OCI-LY1 (cell line): ENCODE measurements around the gene CAMTA1.

Source experiments
- H2AFZ ChIP-seq: fragments of 200-600 bp; sonication (generic), shearing (Covaris generic); 2 replicates; pipeline ENCODE4 v1.6.0; 2014; ENCODE audit warnings: antibody characterized with exemption, mild to moderate bottlenecking, low read length
- H3F3A ChIP-seq: fragments of 200-600 bp; sonication (generic), shearing (Covaris generic); 2 replicates; pipeline ENCODE4 v1.6.0; 2014; ENCODE audit warnings: mild to moderate bottlenecking, antibody characterized with exemption, low read length, moderate library complexity; ENCODE audit not compliant: insufficient read depth
- H3K27ac ChIP-seq: fragments of 200-600 bp; sonication (generic); 2 replicates; pipeline ENCODE4 v1.5.1; 2014; ENCODE audit warnings: low read length, mixed run types, mild to moderate bottlenecking, low read depth; ENCODE audit not compliant: poor library complexity, severe bottlenecking
- H3K27me3 ChIP-seq: fragments of 200-600 bp; sonication (generic); 2 replicates; pipeline ENCODE4 v1.6.0; 2014; ENCODE audit warnings: antibody characterized with exemption, mild to moderate bottlenecking, low read length, moderate library complexity; ENCODE audit not compliant: insufficient read depth
- H3K36me3 ChIP-seq: fragments of 200-600 bp; sonication (generic); 2 replicates; pipeline ENCODE4 v1.6.1; 2014; ENCODE audit warnings: mild to moderate bottlenecking, antibody characterized with exemption, low read length, moderate library complexity, mixed read lengths; ENCODE audit not compliant: insufficient read depth
- H3K4me1 ChIP-seq: fragments of 200-600 bp; sonication (generic); 2 replicates; pipeline ENCODE4 v1.5.1; 2014; ENCODE audit warnings: mild to moderate bottlenecking, low read length, moderate library complexity; ENCODE audit not compliant: insufficient read depth, severe bottlenecking
- H3K4me2 ChIP-seq: fragments of 200-600 bp; sonication (generic), shearing (Covaris generic); 2 replicates; pipeline ENCODE4 v1.6.1; 2014; ENCODE audit warnings: low read length
- H3K4me3 ChIP-seq: fragments of 200-600 bp; sonication (generic); 2 replicates; pipeline ENCODE4 v1.5.1; 2014; ENCODE audit warnings: low read length, low read depth, mild to moderate bottlenecking, mixed read lengths; ENCODE audit not compliant: poor library complexity, severe bottlenecking
- H3K79me2 ChIP-seq: fragments of 200-600 bp; shearing (Covaris generic); 2 replicates; pipeline ENCODE4 v1.6.1; 2016; ENCODE audit warnings: mixed run types, low read length, mixed read lengths; ENCODE audit not compliant: insufficient read depth
- H3K9ac ChIP-seq: fragments of 200-600 bp; sonication (generic), shearing (Covaris generic); 2 replicates; pipeline ENCODE4 v1.6.1; 2014; ENCODE audit warnings: mild to moderate bottlenecking, low read length, mixed read lengths
- H3K9me2 ChIP-seq: fragments of 200-600 bp; sonication (generic), shearing (Covaris generic); 2 replicates; pipeline ENCODE4 v1.6.1; 2014; ENCODE audit warnings: low read depth, mild to moderate bottlenecking, low read length, mixed read lengths
- H3K9me3 ChIP-seq: fragments of 200-600 bp; shearing (Covaris generic); 2 replicates; pipeline ENCODE4 v1.6.1; 2014; ENCODE audit warnings: low read length, mixed read lengths
- H4K20me1 ChIP-seq: fragments of 200-600 bp; sonication (generic), shearing (Covaris generic); 2 replicates; pipeline ENCODE4 v1.6.0; 2016; ENCODE audit warnings: mild to moderate bottlenecking, low read length; ENCODE audit not compliant: insufficient read depth
- EZH2 ChIP-seq: fragments of 200-600 bp; sonication (generic), shearing (Covaris generic); IDR thresholded peaks from 2 replicates; pipeline ENCODE4 v1.8.0; 2017; ENCODE audit warnings: borderline replicate concordance, mixed run types, mild to moderate bottlenecking, antibody characterized with exemption, low read length, moderate library complexity, mixed read lengths
- TF ChIP-seq, protein P1 (sequence below): fragments of 200-600 bp; sonication (generic), shearing (Covaris generic); IDR thresholded peaks from 2 replicates; pipeline ENCODE4 v1.5.1; 2017; ENCODE audit warnings: mild to moderate bottlenecking, antibody characterized with exemption, low read length, moderate library complexity, mixed read lengths

CAMTA1 gene

GRCh38 chr1:6848816-6849215 lies 63.6 kb downstream of the CAMTA1 start:
- Histone ChIP-seq H3K27me3 (no peaks in the 10 kb centered on the region), H3K9me3 (peaks cover 7% of the 10 kb centered on the region; the same call in 1 of the 2 replicates), H3F3A (no peaks in the 10 kb centered on the region), H4K20me1 (no peaks in the 10 kb centered on the region), H3K36me3 (peaks cover 37% of the 10 kb centered on the region), H3K4me1 (no peaks in the 10 kb centered on the region), H3K9ac (no peak overlapping the region), H2AFZ (no peak overlapping the region), H3K9me2 (no peaks in the 10 kb centered on the region), H3K4me3 (no peak overlapping the region), H3K27ac (no peak overlapping the region), H3K79me2 (no peaks in the 10 kb centered on the region), H3K4me2 (no peak overlapping the region)
- TF ChIP-seq EZH2, result no peak
- TF ChIP-seq, protein P1, sequence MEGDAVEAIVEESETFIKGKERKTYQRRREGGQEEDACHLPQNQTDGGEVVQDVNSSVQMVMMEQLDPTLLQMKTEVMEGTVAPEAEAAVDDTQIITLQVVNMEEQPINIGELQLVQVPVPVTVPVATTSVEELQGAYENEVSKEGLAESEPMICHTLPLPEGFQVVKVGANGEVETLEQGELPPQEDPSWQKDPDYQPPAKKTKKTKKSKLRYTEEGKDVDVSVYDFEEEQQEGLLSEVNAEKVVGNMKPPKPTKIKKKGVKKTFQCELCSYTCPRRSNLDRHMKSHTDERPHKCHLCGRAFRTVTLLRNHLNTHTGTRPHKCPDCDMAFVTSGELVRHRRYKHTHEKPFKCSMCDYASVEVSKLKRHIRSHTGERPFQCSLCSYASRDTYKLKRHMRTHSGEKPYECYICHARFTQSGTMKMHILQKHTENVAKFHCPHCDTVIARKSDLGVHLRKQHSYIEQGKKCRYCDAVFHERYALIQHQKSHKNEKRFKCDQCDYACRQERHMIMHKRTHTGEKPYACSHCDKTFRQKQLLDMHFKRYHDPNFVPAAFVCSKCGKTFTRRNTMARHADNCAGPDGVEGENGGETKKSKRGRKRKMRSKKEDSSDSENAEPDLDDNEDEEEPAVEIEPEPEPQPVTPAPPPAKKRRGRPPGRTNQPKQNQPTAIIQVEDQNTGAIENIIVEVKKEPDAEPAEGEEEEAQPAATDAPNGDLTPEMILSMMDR, result no peak

- Histone ChIP-seq H4K20me1 (no peaks in the 10 kb centered on the region), H3K4me2 (no peak overlapping the region), H3K27ac (no peak overlapping the region), H3K4me3 (no peak overlapping the region), H3F3A (no peaks in the 10 kb centered on the region), H3K79me2 (no peaks in the 10 kb centered on the region), H3K9me3 (0 out of 2 replicates have a peak, but pooled peaks cover under 1% of the 10 kb centered on the region), H3K9ac (no peak overlapping the region), H3K36me3 (peaks cover 32% of the 10 kb centered on the region), H3K9me2 (no peaks in the 10 kb centered on the region), H2AFZ (no peak overlapping the region), H3K4me1 (no peaks in the 10 kb centered on the region), H3K27me3 (no peaks in the 10 kb centered on the region)
- TF ChIP-seq, protein P1, result no peak
Measured at GRCh38 chr1:6850537-6850936, 65.3 kb downstream of the CAMTA1 start.

- Histone ChIP-seq H3K4me2 (no peak overlapping the region), H3K4me1 (no peaks in the 10 kb centered on the region), H3F3A (no peaks in the 10 kb centered on the region), H3K4me3 (no peak overlapping the region), H4K20me1 (no peaks in the 10 kb centered on the region), H3K27me3 (no peaks in the 10 kb centered on the region), H3K9me2 (no peaks in the 10 kb centered on the region), H3K36me3 (peaks cover 27% of the 10 kb centered on the region), H3K9me3 (no peaks in the 10 kb centered on the region), H3K27ac (no peak overlapping the region), H3K9ac (no peak overlapping the region), H3K79me2 (no peaks in the 10 kb centered on the region), H2AFZ (no peak overlapping the region)
- TF ChIP-seq, protein P1, result no peak
- TF ChIP-seq EZH2, result no peak
Measured at GRCh38 chr1:6852136-6852890, 67.1 kb downstream of the CAMTA1 start.
